GM12878 (cell line): ENCODE results near the gene NRN1L. TPM values are rescaled to one million over a fixed set of nuclear protein-coding genes. Genes with fewer than 3 reads are reported as not detected.

Source experiments
- ATAC-seq: fragments of 200-7000 bp; cut with Tn5 transposase; 3 replicates; pipeline ENCODE4 v1.9.1; 2020; ENCODE audit warnings: mild to moderate bottlenecking, moderate library complexity
- BruUV-seq: library from RNA; stranded (reverse); fragments of 400-500 nt; replicated peaks from 2 replicates; lab custom pipeline; 2021; lab: Mats Ljungman, UMichigan
- CTCF ChIA-PET: fragments of 300-600 bp; sonication (Branson Sonifier 250); formaldehyde crosslinking; extraction: SDS; loops from one replicate; lab custom pipeline; 2021; ENCODE audit warnings: inconsistent platforms; lab: Yijun Ruan, JAX
- POLR2A ChIA-PET: fragments of 350-600 bp; formaldehyde crosslinking; extraction: SDS; loops from one replicate; lab custom pipeline; 2021; ENCODE audit warnings: inconsistent platforms; lab: Charles Lee
- RAD21 ChIA-PET: fragments of 300-600 bp; sonication (Branson Sonifier 250); formaldehyde crosslinking; loops from one replicate; lab custom pipeline; 2023; ENCODE audit warnings: antibody characterized with exemption; ENCODE audit not compliant: unreplicated experiment; lab: Charles Lee
- SMC1A ChIA-PET: fragments of 300-600 bp; sonication (Branson Sonifier 250); formaldehyde crosslinking; loops from one replicate; lab custom pipeline; 2023; ENCODE audit not compliant: unreplicated experiment, uncharacterized antibody; lab: Charles Lee
- DNase-seq: peaks from one replicate; pipeline ENCODE4 v3.0.0-alpha.2; 2011; ENCODE audit warnings: low read depth, low spot score
- FAIRE-seq: peaks from 3 replicates; lab custom pipeline; 2011; peaks lifted over from hg19 to GRCh38; lab: Jason Lieb, UNC
- H2AFZ ChIP-seq: 2 replicates; pipeline ENCODE4 v1.6.0; 2011; ENCODE audit warnings: low read depth, low read length, control low read depth; ENCODE audit not compliant: control insufficient read depth
- H3K27ac ChIP-seq: 2 replicates; pipeline ENCODE4 v1.5.1; 2011; ENCODE audit warnings: control low read depth; ENCODE audit not compliant: control insufficient read depth, insufficient read depth
- H3K27me3 ChIP-seq, 2 experiments: replicated peaks in 1 of 2; 2 replicates each; pipeline versions ENCODE4 v1.6.0 to v1.6.1; 2011; ENCODE audit warnings: low read length in 1 of 2; ENCODE audit not compliant: control insufficient read depth in 2 of 2, insufficient read depth in 2 of 2
- H3K36me3 ChIP-seq, 2 experiments: 2 replicates each; pipeline ENCODE4 v1.5.1; 2011; ENCODE audit warnings: low read length in 1 of 2; ENCODE audit not compliant: control insufficient read depth in 2 of 2, insufficient read depth in 2 of 2
- H3K4me1 ChIP-seq: 2 replicates; pipeline ENCODE4 v1.6.1; 2011; ENCODE audit warnings: mild to moderate bottlenecking, low read length, moderate library complexity, mixed read lengths; ENCODE audit not compliant: control insufficient read depth, insufficient read depth
- H3K4me2 ChIP-seq: 2 replicates; pipeline ENCODE4 v1.6.0; 2011; ENCODE audit warnings: control low read depth; ENCODE audit not compliant: control insufficient read depth, insufficient read depth
- H3K4me3 ChIP-seq: fragments of 200-600 bp; sonication (generic); 2 replicates; pipeline ENCODE4 v1.5.1; 2016
- H3K79me2 ChIP-seq: 2 replicates; pipeline ENCODE4 v1.6.0; 2011; ENCODE audit warnings: low read length; ENCODE audit not compliant: control insufficient read depth, insufficient read depth
- H3K9ac ChIP-seq: 2 replicates; pipeline ENCODE4 v1.8.0; 2011; ENCODE audit warnings: low read length, control low read depth, mixed read lengths; ENCODE audit not compliant: control insufficient read depth, insufficient read depth
- H3K9me3 ChIP-seq: replicated peaks from 3 replicates; pipeline ENCODE4 v1.5.1; 2011; ENCODE audit warnings: mild to moderate bottlenecking, low read length; ENCODE audit not compliant: control insufficient read depth, insufficient read depth
- H4K20me1 ChIP-seq: 2 replicates; pipeline ENCODE4 v1.6.0; 2011; ENCODE audit not compliant: control insufficient read depth, insufficient read depth
- ASH2L ChIP-seq: fragments of 300-600, 200-600 bp; sonication (generic); IDR thresholded peaks from 2 replicates; pipeline ENCODE4 v1.6.1; 2017; ENCODE audit warnings: low read depth, mild to moderate bottlenecking, borderline replicate concordance
- ATF3 ChIP-seq: IDR thresholded peaks from 2 replicates; pipeline ENCODE4 v1.6.1; 2011; ENCODE audit warnings: low read depth, mild to moderate bottlenecking, low read length, moderate library complexity, borderline replicate concordance; ENCODE audit errors: extremely low read depth
- CEBPB ChIP-seq, 2 experiments: fragments of 150-350 bp in 1 of 2; IDR thresholded peaks; 2 replicates each; pipeline ENCODE4 v1.6.1; 2012 to 2014; ENCODE audit warnings: low read depth in 2 of 2, low read length in 2 of 2, borderline replicate concordance in 1 of 2, inconsistent platforms in 1 of 2
- CREB1 ChIP-seq: IDR thresholded peaks from 2 replicates; pipeline ENCODE4 v1.6.1; 2012; ENCODE audit warnings: low read depth, mild to moderate bottlenecking, inconsistent platforms
- EP300 ChIP-seq, 2 experiments: fragments of 150-350 bp in 1 of 2; IDR thresholded peaks; 2 replicates each; pipeline ENCODE4 v1.6.1; 2011 to 2012; ENCODE audit warnings: low read depth in 2 of 2, low read length in 2 of 2, borderline replicate concordance in 1 of 2, improper control_type of control experiment in 1 of 2, inconsistent platforms in 1 of 2; ENCODE audit not compliant: control insufficient read depth in 1 of 2
- ESRRA ChIP-seq: IDR thresholded peaks from 2 replicates; pipeline ENCODE4 v1.6.1; 2012; ENCODE audit warnings: mild to moderate bottlenecking, low read length, improper control_type of control experiment
- HDAC2 ChIP-seq: fragments of 200-600 bp; sonication (generic); IDR thresholded peaks from 2 replicates; pipeline ENCODE4 v1.6.1; 2017
- LARP7 ChIP-seq: fragments of 450-650 bp; IDR thresholded peaks from 2 replicates; pipeline ENCODE4 v1.6.1; 2017; ENCODE audit warnings: mild to moderate bottlenecking
- MXI1 ChIP-seq: fragments of 150-350 bp; IDR thresholded peaks from 2 replicates; pipeline ENCODE4 v1.6.1; 2011; ENCODE audit warnings: low read depth, mild to moderate bottlenecking, inconsistent platforms, low read length, improper control_type of control experiment
- PBX3 ChIP-seq: IDR thresholded peaks from 2 replicates; pipeline ENCODE4 v1.6.1; 2011; ENCODE audit warnings: mild to moderate bottlenecking, low read depth, low read length, moderate library complexity; ENCODE audit not compliant: insufficient replicate concordance
- PML ChIP-seq: IDR thresholded peaks from 2 replicates; pipeline ENCODE4 v1.6.1; 2012; ENCODE audit warnings: low read length, inconsistent platforms
- POLR2A ChIP-seq: IDR thresholded peaks from 2 replicates; pipeline ENCODE4 v1.6.1; 2011; ENCODE audit warnings: low read depth, mild to moderate bottlenecking, low read length
- POLR2AphosphoS5 ChIP-seq: IDR thresholded peaks from 2 replicates; pipeline ENCODE4 v1.6.1; 2011; ENCODE audit warnings: mild to moderate bottlenecking, low read length, inconsistent platforms
- RAD51 ChIP-seq: fragments of 450-650 bp; IDR thresholded peaks from 2 replicates; pipeline ENCODE4 v1.6.1; 2016; ENCODE audit warnings: moderate library complexity, mild to moderate bottlenecking, inconsistent platforms
- SMC3 ChIP-seq: IDR thresholded peaks from 2 replicates; pipeline ENCODE4 v1.6.1; 2011; ENCODE audit warnings: low read length, improper control_type of control experiment, borderline replicate concordance
- SRF ChIP-seq, 2 experiments: IDR thresholded peaks; 2 replicates each; pipeline ENCODE4 v1.6.1; 2011; ENCODE audit warnings: low read depth in 2 of 2, low read length in 2 of 2, mild to moderate bottlenecking in 1 of 2, moderate library complexity in 1 of 2
- STAT3 ChIP-seq: IDR thresholded peaks from 2 replicates; pipeline ENCODE4 v1.6.1; 2011; ENCODE audit warnings: low read depth, low read length, improper control_type of control experiment
- TARDBP ChIP-seq: IDR thresholded peaks from 2 replicates; pipeline ENCODE4 v1.6.1; 2016; ENCODE audit warnings: borderline replicate concordance
- TCF12 ChIP-seq: IDR thresholded peaks from 2 replicates; pipeline ENCODE4 v1.6.1; 2011; ENCODE audit warnings: low read depth, mild to moderate bottlenecking, low read length
- TCF3 ChIP-seq: IDR thresholded peaks from 2 replicates; pipeline ENCODE4 v1.6.1; 2012; ENCODE audit warnings: low read depth, mild to moderate bottlenecking, low read length, borderline replicate concordance; ENCODE audit not compliant: insufficient read depth
- ZNF384 ChIP-seq: IDR thresholded peaks from 2 replicates; pipeline ENCODE4 v1.6.1; 2012; ENCODE audit warnings: low read depth, mild to moderate bottlenecking, low read length, improper control_type of control experiment, borderline replicate concordance
- WGBS: methylation state at CpG from one replicate; pipeline ENCODE4 v1.1.6; 2016; ENCODE audit warnings: low lambda C conversion rate; ENCODE audit not compliant: insufficient replicate concordance, insufficient coverage; ENCODE audit errors: missing lambda C conversion rate; 5-methylcytosine and 5-hydroxymethylcytosine counted together
- in situ Hi-C: fragments of 300-500 bp; cut with MboI; formaldehyde crosslinking; loops from 9 replicates; pipeline ENCODE4 v1.14.3; 2018; ENCODE audit warnings: mixed read lengths
- intact Hi-C: fragments of 100-400 bp; cut with micrococcal nuclease; formaldehyde crosslinking; loops from one replicate; pipeline ENCODE4 v1.14.2; 2022; ENCODE audit not compliant: unreplicated experiment
- polyA plus RNA-seq, 11 experiments: library from polyadenylated mRNA; depleted of rRNA in 4 of 11; unstranded in 6 of 11; stranded (reverse) in 5 of 11; fragments of >200 nt; fragmentation: Nextera tagmentation in 4 of 11; fragmentation: Illumina TruSeq in 1 of 11; extraction: Ambion mirVana in 4 of 11; extraction: Trizol in 1 of 11; gene quantifications; 1 replicate in 1 of 11; 2 replicates in 10 of 11; pipeline versions ENCODE4 v1.2.1 to v1.2.3, GENCODE V29; 2011 to 2016; ENCODE audit warnings: inconsistent platforms in 2 of 11, missing spikeins in 2 of 11, low read depth in 1 of 11
- total RNA-seq, 4 experiments: library from RNA; depleted of rRNA in 3 of 4; stranded (reverse); fragments of >200 nt in 3 of 4; fragmentation: Illumina TruSeq in 1 of 4; extraction: Trizol in 1 of 4; gene quantifications; 2 replicates each; pipeline versions ENCODE4 v1.2.1 to v1.2.3, GENCODE V29; 2013 to 2021
- TF ChIP-seq, protein P1 (sequence below): fragments of 450-650 bp; IDR thresholded peaks from 2 replicates; pipeline ENCODE4 v1.6.1; 2014; ENCODE audit warnings: mild to moderate bottlenecking
- TF ChIP-seq, protein P2 (sequence below): fragments of 450-650 bp; IDR thresholded peaks from 2 replicates; pipeline ENCODE4 v1.6.1; 2017; ENCODE audit warnings: low read depth, mild to moderate bottlenecking, moderate library complexity

The NRN1L gene
- total and polyA plus RNA-seq, 10 of the 15 experiments (the other 5 are each of a cell fraction or from before 2014, with no cell fraction given): 0.11 to 0.99 (median 0.28) TPM; not detected in 3

DNA sequence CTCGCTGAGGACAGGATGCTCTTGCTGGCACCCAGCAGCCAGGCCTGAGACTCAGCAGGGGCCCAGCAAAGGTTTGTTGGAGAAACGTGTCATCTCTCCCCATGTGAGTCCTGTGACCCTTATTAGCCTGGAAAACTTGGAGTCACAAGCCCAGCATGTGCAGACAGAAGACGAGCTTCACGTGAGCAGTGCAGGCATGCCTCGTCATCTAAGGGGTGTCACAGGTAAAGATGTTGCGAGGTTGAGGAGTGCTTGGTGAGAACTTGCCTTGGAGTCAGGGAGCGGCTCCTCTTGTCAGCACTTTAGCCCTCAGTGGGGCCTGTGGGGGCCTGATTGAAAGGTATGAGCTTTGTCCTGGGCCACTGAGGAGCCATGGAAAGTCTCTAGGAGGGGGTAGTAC is 49.1 kb downstream of the NRN1L start:
- ChIA-PET CTCF (interaction anchor here (1.3 to 3.5 kb wide), 4 partner anchors 50 to 266 kb away, joined by 3 to 15 read pairs (median 8); partner anchors contain the start of gene NRN1L), SMC1A (interaction anchor here (1.2 kb wide), 1 partner anchor 101 kb away, joined by 3 read pairs; no protein-coding TSS in a partner anchor), RAD21 (no interaction called here), POLR2A (interaction anchor here (1.4 kb wide), 1 partner anchor 37 kb away, joined by 4 read pairs; no protein-coding TSS in a partner anchor)
- H3K79me2 ChIP-seq: peaks cover 31% of the 10 kb centered on the region
- no peak overlapping the region for H3K9ac ChIP-seq
- intact Hi-C loops: no loop called here
- H3K4me1 ChIP-seq: peaks cover 5% of the 10 kb centered on the region
- no peaks in the 10 kb centered on the region for H4K20me1 ChIP-seq
- no peaks in the 10 kb centered on the region for H3K9me3 ChIP-seq
- H3K4me2 ChIP-seq: no peak overlapping the region
- no TSS peak for BruUV-seq
- no peak overlapping the region for H3K4me3 ChIP-seq
- H2AFZ ChIP-seq: no peak overlapping the region
- in situ Hi-C loops: no loop called here
- no peak overlapping the region for H3K27ac ChIP-seq
- no peak for TF ChIP-seq LARP7
- TF ChIP-seq ATF3: no peak
- TF ChIP-seq MXI1: no peak
- TF ChIP-seq SRF (IDR thresholded peaks at IDR 0.05; ENCODE audit: low read depth in 2 of 2, low read length in 2 of 2): no peak
- no peak for TF ChIP-seq ESRRA
- no peak for TF ChIP-seq PBX3
- TF ChIP-seq STAT3: no peak
- TF ChIP-seq CREB1: no peak
- no peak for TF ChIP-seq TARDBP
- no peak for TF ChIP-seq RAD51
- no peak for TF ChIP-seq CEBPB (IDR thresholded peaks at IDR 0.05; ENCODE audit: borderline replicate concordance in 1 of 2, low read depth in 2 of 2, low read length in 2 of 2)
- TF ChIP-seq, protein P1, sequence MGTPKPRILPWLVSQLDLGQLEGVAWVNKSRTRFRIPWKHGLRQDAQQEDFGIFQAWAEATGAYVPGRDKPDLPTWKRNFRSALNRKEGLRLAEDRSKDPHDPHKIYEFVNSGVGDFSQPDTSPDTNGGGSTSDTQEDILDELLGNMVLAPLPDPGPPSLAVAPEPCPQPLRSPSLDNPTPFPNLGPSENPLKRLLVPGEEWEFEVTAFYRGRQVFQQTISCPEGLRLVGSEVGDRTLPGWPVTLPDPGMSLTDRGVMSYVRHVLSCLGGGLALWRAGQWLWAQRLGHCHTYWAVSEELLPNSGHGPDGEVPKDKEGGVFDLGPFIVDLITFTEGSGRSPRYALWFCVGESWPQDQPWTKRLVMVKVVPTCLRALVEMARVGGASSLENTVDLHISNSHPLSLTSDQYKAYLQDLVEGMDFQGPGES: no peak
- TF ChIP-seq HDAC2: no peak
- no peak for TF ChIP-seq SMC3
- TF ChIP-seq TCF12: no peak
- no peak for TF ChIP-seq ASH2L
- TF ChIP-seq, protein P2, sequence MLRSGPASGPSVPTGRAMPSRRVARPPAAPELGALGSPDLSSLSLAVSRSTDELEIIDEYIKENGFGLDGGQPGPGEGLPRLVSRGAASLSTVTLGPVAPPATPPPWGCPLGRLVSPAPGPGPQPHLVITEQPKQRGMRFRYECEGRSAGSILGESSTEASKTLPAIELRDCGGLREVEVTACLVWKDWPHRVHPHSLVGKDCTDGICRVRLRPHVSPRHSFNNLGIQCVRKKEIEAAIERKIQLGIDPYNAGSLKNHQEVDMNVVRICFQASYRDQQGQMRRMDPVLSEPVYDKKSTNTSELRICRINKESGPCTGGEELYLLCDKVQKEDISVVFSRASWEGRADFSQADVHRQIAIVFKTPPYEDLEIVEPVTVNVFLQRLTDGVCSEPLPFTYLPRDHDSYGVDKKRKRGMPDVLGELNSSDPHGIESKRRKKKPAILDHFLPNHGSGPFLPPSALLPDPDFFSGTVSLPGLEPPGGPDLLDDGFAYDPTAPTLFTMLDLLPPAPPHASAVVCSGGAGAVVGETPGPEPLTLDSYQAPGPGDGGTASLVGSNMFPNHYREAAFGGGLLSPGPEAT: no peak
- 0 out of 2 replicates have a peak, but pooled peaks have one; percentile 9 for TF ChIP-seq PML
- TF ChIP-seq TCF3: no peak
- TF ChIP-seq ZNF384: no peak
- TF ChIP-seq POLR2A: peak; percentile 72
- peak; percentile 29; the same call in 1 of the 2 replicates for TF ChIP-seq POLR2AphosphoS5
- no peak for TF ChIP-seq EP300 (IDR thresholded peaks at IDR 0.05; ENCODE audit: borderline replicate concordance in 1 of 2, control insufficient read depth in 1 of 2, low read depth in 2 of 2, low read length in 2 of 2)
- WGBS: 98% methylated on average over 7 of the region's 7 CpGs
- ATAC-seq (no peak), DNase-seq (no peak), FAIRE-seq (no peak)
- no peaks in the 10 kb centered on the region for H3K27me3 ChIP-seq
- peaks cover 21 to 30% of the 10 kb centered on the region in 2 experiments for H3K36me3 ChIP-seq
